ENCODE data around the gene TTC7B.

DNA sequence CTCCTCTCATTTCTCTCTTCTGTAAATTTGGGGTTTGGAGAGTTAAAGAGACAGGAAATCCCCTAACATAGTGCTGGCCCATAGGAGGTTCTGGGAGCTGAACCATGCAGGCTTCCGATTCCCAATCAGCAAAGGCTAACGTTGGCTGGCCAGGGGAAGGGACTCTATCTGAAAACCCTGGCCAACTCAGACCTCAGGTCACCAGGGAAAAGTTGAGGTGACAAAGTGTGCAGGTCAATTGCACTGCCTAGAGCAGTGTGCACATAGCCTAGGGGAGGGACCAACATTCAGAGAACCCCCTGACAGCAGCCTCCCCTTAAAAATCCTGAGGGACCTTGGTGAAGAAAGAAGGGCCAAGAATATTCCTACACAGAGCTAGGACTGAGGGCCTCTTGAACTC, 38.9 kb downstream of the TTC7B start:
- TF ChIP-seq, protein P1, sequence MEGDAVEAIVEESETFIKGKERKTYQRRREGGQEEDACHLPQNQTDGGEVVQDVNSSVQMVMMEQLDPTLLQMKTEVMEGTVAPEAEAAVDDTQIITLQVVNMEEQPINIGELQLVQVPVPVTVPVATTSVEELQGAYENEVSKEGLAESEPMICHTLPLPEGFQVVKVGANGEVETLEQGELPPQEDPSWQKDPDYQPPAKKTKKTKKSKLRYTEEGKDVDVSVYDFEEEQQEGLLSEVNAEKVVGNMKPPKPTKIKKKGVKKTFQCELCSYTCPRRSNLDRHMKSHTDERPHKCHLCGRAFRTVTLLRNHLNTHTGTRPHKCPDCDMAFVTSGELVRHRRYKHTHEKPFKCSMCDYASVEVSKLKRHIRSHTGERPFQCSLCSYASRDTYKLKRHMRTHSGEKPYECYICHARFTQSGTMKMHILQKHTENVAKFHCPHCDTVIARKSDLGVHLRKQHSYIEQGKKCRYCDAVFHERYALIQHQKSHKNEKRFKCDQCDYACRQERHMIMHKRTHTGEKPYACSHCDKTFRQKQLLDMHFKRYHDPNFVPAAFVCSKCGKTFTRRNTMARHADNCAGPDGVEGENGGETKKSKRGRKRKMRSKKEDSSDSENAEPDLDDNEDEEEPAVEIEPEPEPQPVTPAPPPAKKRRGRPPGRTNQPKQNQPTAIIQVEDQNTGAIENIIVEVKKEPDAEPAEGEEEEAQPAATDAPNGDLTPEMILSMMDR (IDR thresholded peaks at IDR 0.05), result no peak
- TF ChIP-seq POLR2A (IDR thresholded peaks at IDR 0.05), result no peak

Measured in Peyer's patch (tissue), 4 donors.